Suprapubic skin (tissue), 4 donors: Measurements from ENCODE around the gene SMARCA2.

Source experiments
- CTCF ChIP-seq, 2 donors: fragments of 200-600 bp in 1 of 2; fragments of 450-650 bp in 1 of 2; sonication (generic) in 1 of 2; IDR thresholded peaks; one replicate each; pipeline ENCODE4 v1.5.1; 2016 to 2019; ENCODE audit warnings: antibody characterized with exemption in 2 of 2, mild to moderate bottlenecking in 1 of 2, moderate library complexity in 1 of 2
- POLR2A ChIP-seq, 2 donors: fragments of 450-650 bp; IDR thresholded peaks; one replicate each; pipeline ENCODE4 v1.6.1; 2017; ENCODE audit warnings: antibody characterized with exemption in 2 of 2, mild to moderate bottlenecking in 2 of 2, moderate library complexity in 2 of 2
- POLR2AphosphoS5 ChIP-seq, 3 donors: sonication (generic); formaldehyde crosslinking; IDR thresholded peaks; one replicate each; pipeline ENCODE4 v1.6.1; 2017; ENCODE audit warnings: antibody characterized with exemption in 3 of 3

GRCh38 chr9:2041736-2042135 lies 26.6 kb downstream of the SMARCA2 start:
- TF ChIP-seq CTCF (IDR thresholded peaks at IDR 0.05) (no peak), POLR2A (IDR thresholded peaks at IDR 0.05) (no peak), POLR2AphosphoS5 (IDR thresholded peaks at IDR 0.05) (no peak)
